GM19193 (cell line): Measurements from ENCODE around the gene OR5B17.

Experiments
- POLR2A ChIP-seq: IDR thresholded peaks from 4 replicates; pipeline ENCODE4 v1.6.1; 2011; ENCODE audit not compliant: insufficient read depth, insufficient read length; ENCODE audit errors: extremely low read depth

OR5B17 gene

GRCh38 chr11:58358969-58359368 is at the start of gene OR5B17:
Gene OR5B17, minus strand, starts transcription at chr11:58359069. Its CDS starts 0 bp downstream, at chr11:58359069.
- no peak for TF ChIP-seq POLR2A

GRCh38 chr11:58406774-58407173 is 47.9 kb upstream of the OR5B17 start, which contains the start of gene OR5B3:
Gene OR5B3, minus strand, starts transcription at chr11:58406874. Its CDS starts 3,465 bp downstream, at chr11:58403409.
- TF ChIP-seq POLR2A: no peak

GRCh38 chr11:58395581-58395980 is 36.7 kb upstream of the OR5B17 start:
- no peak for TF ChIP-seq POLR2A

GRCh38 chr11:58394195-58394594 is 35.3 kb upstream of the OR5B17 start:
- TF ChIP-seq POLR2A: no peak

- no peak for TF ChIP-seq POLR2A
These were observed 33.9 kb upstream of the OR5B17 start for GRCh38 chr11:58392746-58393145.

- no peak for TF ChIP-seq POLR2A
These were observed 33.0 kb upstream of the OR5B17 start for GRCh38 chr11:58391879-58392278.

- no peak for TF ChIP-seq POLR2A
These were observed 31.7 kb upstream of the OR5B17 start for GRCh38 chr11:58390551-58391063.

- TF ChIP-seq POLR2A: no peak
These were observed 4.1 kb downstream of the OR5B17 start for GRCh38 chr11:58354727-58355126.

- no peak for TF ChIP-seq POLR2A
These were observed 13.7 kb downstream of the OR5B17 start for GRCh38 chr11:58345204-58345603.

GRCh38 chr11:58334708-58335107 is 24.2 kb downstream of the OR5B17 start:
- no peak for TF ChIP-seq POLR2A

- TF ChIP-seq POLR2A: no peak
These were observed 28.0 kb downstream of the OR5B17 start for GRCh38 chr11:58330861-58331260.

- no peak for TF ChIP-seq POLR2A
These were observed 40.3 kb downstream of the OR5B17 start for GRCh38 chr11:58318532-58318931.

GRCh38 chr11:58316142-58316541 is 42.7 kb downstream of the OR5B17 start:
- TF ChIP-seq POLR2A: no peak
